HUES48 (cell line): ENCODE results near the gene RIMKLA.

Experiments
- H3K27ac ChIP-seq: one replicate; pipeline ENCODE4 v1.7.0; 2013; ENCODE audit warnings: low read depth, low read length, inconsistent platforms
- H3K27me3 ChIP-seq: 2 replicates; pipeline ENCODE4 v1.6.1; 2013; ENCODE audit warnings: mild to moderate bottlenecking, low read length; ENCODE audit not compliant: control insufficient read depth, insufficient read depth
- H3K36me3 ChIP-seq: 2 replicates; pipeline ENCODE4 v1.6.1; 2013; ENCODE audit warnings: low read length; ENCODE audit not compliant: control insufficient read depth, insufficient read depth
- H3K4me1 ChIP-seq: 2 replicates; pipeline ENCODE4 v1.6.1; 2013; ENCODE audit warnings: mild to moderate bottlenecking, low read length; ENCODE audit not compliant: control insufficient read depth, insufficient read depth
- H3K4me3 ChIP-seq: 2 replicates; pipeline ENCODE4 v1.5.1; 2013; ENCODE audit warnings: mild to moderate bottlenecking, low read depth, low read length
- H3K9ac ChIP-seq: 2 replicates; pipeline ENCODE4 v1.6.1; 2013; ENCODE audit warnings: mild to moderate bottlenecking, low read depth, low read length, moderate library complexity
- H3K9me3 ChIP-seq: 2 replicates; pipeline ENCODE4 v1.6.1; 2013; ENCODE audit warnings: low read length; ENCODE audit not compliant: control insufficient read depth, insufficient read depth

Gene RIMKLA

GRCh38 chr1:42343049-42343448, 37.5 kb upstream of the RIMKLA start:
- no peak overlapping the region for H3K27ac ChIP-seq
- no peaks in the 10 kb centered on the region for H3K36me3 ChIP-seq
- H3K9ac ChIP-seq = no peak overlapping the region
- peaks cover 25% of the 10 kb centered on the region for H3K4me1 ChIP-seq
- H3K9me3 ChIP-seq = no peaks in the 10 kb centered on the region
- H3K4me3 ChIP-seq = no peak overlapping the region
- no peaks in the 10 kb centered on the region for H3K27me3 ChIP-seq

GRCh38 chr1:42348498-42348897, 32.1 kb upstream of the RIMKLA start:
- H3K36me3 ChIP-seq = no peaks in the 10 kb centered on the region
- no peak overlapping the region for H3K4me3 ChIP-seq
- no peaks in the 10 kb centered on the region for H3K4me1 ChIP-seq
- no peaks in the 10 kb centered on the region for H3K9me3 ChIP-seq
- H3K27me3 ChIP-seq = no peaks in the 10 kb centered on the region
- no peak overlapping the region for H3K9ac ChIP-seq
- H3K27ac ChIP-seq = no peak overlapping the region

DNA sequence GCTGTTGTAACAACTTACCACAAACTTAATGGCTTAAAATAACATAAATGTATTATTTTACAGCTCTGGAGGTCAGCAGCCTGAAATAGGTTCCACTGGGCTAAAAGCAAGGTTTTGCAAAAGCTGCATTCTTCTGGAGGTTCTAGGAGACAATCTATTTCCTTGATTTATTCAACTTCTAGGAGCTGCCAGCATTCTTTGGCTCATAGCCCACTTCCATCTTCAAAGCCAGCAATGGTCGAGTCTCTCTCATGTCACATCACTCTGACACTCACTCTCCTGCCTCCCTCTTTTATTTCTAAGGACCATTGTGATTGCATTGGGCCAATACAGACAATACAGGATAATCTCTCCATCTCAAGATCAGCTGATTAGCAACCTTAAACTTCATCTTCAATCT, 30.5 kb upstream of the RIMKLA start:
- H3K9ac ChIP-seq = no peak overlapping the region
- no peaks in the 10 kb centered on the region for H3K9me3 ChIP-seq
- H3K27me3 ChIP-seq = no peaks in the 10 kb centered on the region
- no peaks in the 10 kb centered on the region for H3K4me1 ChIP-seq
- no peak overlapping the region for H3K27ac ChIP-seq
- no peak overlapping the region for H3K4me3 ChIP-seq
- H3K36me3 ChIP-seq = no peaks in the 10 kb centered on the region

DNA sequence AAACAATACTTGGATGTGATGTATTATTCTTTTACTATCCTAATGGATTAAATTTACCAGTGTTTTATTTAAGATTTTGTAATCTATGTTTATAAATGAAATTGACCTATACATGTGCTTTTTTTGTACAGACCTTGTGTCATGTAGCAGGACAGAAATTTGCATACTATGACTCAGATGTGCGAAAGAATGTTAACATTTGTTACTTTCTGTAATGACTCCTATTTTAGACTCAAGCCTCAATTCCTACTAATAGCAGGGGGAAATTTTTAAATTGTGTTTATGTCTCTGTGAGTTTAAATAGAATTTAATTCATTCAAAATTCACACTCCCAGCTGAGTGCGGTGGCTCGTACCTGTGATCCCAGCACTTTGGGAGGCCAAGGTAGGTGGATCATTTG, 21.8 kb upstream of the RIMKLA start:
- Histone ChIP-seq H3K27me3 (no peaks in the 10 kb centered on the region), H3K36me3 (no peaks in the 10 kb centered on the region), H3K27ac (no peak overlapping the region), H3K4me3 (no peak overlapping the region), H3K9ac (no peak overlapping the region), H3K9me3 (no peaks in the 10 kb centered on the region), H3K4me1 (no peaks in the 10 kb centered on the region)

- H3K4me1 ChIP-seq = no peaks in the 10 kb centered on the region
- H3K9me3 ChIP-seq = no peaks in the 10 kb centered on the region
- H3K9ac ChIP-seq = no peak overlapping the region
- H3K36me3 ChIP-seq = no peaks in the 10 kb centered on the region
- no peak overlapping the region for H3K4me3 ChIP-seq
- H3K27ac ChIP-seq = no peak overlapping the region
- H3K27me3 ChIP-seq = no peaks in the 10 kb centered on the region
Measured at GRCh38 chr1:42359466-42359865, 21.1 kb upstream of the RIMKLA start.

DNA sequence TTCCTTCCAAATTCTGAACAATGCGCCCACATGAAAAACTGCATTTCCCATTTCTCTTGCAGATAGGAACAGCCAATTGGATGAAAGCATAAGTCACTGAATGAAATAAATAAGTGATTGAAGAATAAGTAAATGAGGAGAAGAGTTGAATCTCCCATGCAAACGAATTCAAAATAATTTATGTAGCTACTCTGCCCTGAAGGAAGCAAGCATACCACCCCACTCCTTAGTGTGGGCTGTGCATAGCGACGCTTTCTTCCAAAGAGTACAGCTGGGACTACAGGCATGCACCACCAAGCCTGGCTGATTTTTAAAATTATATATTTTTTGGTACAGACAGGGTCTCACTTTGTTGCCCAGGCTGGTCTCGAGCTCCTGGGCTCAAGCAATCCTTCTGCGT, 16.5 kb upstream of the RIMKLA start:
- Histone ChIP-seq H3K27me3 (no peaks in the 10 kb centered on the region), H3K9me3 (no peaks in the 10 kb centered on the region), H3K9ac (no peak overlapping the region), H3K4me1 (no peaks in the 10 kb centered on the region), H3K4me3 (no peak overlapping the region), H3K36me3 (no peaks in the 10 kb centered on the region), H3K27ac (no peak overlapping the region)

- Histone ChIP-seq H3K27me3 (no peaks in the 10 kb centered on the region), H3K4me1 (no peaks in the 10 kb centered on the region), H3K9ac (no peak overlapping the region), H3K27ac (no peak overlapping the region), H3K9me3 (no peaks in the 10 kb centered on the region), H3K4me3 (no peak overlapping the region), H3K36me3 (no peaks in the 10 kb centered on the region)
Measured at GRCh38 chr1:42364542-42364941, 16.1 kb upstream of the RIMKLA start.

DNA sequence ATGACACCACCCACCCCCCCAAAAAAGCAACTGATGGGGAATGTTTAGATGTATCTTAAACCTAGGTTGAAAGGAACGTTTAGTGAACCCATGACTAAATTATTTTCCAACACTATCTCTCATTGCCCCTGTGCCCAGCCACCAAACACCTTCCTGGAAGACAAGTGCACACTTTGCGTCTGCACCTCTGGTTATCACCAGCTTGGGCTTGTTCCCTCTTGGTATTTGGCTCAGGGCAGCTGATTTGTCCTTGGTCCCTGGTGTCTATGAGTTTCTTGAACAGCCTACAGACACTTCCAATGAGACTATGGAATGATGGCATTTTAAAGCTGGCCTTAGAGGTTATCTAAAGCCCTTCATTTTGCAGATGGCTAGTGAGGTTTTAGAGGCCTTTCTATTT, 15.5 kb upstream of the RIMKLA start:
- Histone ChIP-seq H3K4me3 (no peak overlapping the region), H3K4me1 (no peaks in the 10 kb centered on the region), H3K9me3 (no peaks in the 10 kb centered on the region), H3K27me3 (no peaks in the 10 kb centered on the region), H3K36me3 (no peaks in the 10 kb centered on the region), H3K27ac (no peak overlapping the region), H3K9ac (no peak overlapping the region)

DNA sequence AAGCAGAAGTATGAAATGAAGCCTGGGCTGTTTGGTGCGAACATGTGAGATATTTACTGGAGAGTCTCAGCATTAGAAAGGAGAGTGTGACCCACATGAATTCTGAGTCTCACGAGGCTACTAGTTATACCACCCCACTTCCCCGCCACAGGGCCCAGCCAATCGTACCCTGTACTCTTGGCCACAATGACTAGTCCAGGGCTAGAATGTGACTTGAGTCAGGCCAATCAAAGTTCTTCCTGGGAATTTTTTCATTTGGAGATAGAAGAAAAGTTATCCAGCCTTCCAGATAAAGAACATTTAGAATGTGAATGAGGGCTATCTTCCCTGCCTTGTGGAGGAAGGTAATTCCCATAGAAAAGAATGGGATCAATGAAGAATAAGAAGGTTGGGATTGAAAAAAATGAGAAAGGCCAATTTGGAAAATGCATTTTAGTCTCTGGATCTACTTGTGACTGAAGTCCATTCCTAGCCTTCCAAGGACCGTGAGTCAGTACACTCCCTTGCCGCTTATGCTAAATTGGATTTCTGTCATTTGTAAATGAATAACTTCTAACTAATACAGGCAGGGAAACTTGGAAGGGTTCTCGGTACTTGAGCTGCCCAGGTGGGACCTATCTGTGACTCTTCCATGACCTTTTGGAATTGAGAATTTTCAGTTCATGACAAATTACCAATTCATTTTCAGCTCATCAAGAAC, 12.3 kb upstream of the RIMKLA start:
- Histone ChIP-seq H3K9ac (no peak overlapping the region), H3K4me1 (no peaks in the 10 kb centered on the region), H3K27me3 (no peaks in the 10 kb centered on the region), H3K4me3 (no peak overlapping the region), H3K36me3 (no peaks in the 10 kb centered on the region), H3K9me3 (no peaks in the 10 kb centered on the region), H3K27ac (no peak overlapping the region)

DNA sequence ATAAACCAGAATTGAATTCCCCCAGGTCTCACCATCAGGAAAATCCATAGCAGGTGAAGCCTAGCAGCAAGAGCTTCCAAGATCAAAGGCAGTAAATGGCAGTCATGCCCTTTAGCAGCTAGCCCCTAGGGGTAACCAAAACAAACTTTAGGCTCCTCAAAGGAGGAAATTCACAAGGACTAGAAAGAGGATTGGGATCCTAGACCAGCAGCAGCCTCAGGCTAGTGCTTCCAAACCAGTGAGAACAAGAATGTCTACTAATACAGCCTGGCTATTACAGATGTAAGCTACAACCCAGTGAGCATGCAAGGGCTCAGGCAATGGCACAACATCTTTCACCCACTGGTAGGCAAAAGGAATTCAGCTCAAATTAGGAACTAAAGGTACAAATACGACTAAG, 11.1 kb upstream of the RIMKLA start:
- Histone ChIP-seq H3K4me1 (no peaks in the 10 kb centered on the region), H3K36me3 (no peaks in the 10 kb centered on the region), H3K9ac (no peak overlapping the region), H3K27ac (no peak overlapping the region), H3K9me3 (no peaks in the 10 kb centered on the region), H3K27me3 (no peaks in the 10 kb centered on the region), H3K4me3 (no peak overlapping the region)

- Histone ChIP-seq H3K9ac (no peak overlapping the region), H3K27ac (no peak overlapping the region), H3K9me3 (no peaks in the 10 kb centered on the region), H3K36me3 (no peaks in the 10 kb centered on the region), H3K27me3 (no peaks in the 10 kb centered on the region), H3K4me3 (no peak overlapping the region), H3K4me1 (no peaks in the 10 kb centered on the region)
Measured at GRCh38 chr1:42370876-42371549, 9.6 kb upstream of the RIMKLA start.
